ENCODE results near the gene MAGED4B.
"Not testable (repeated sequence)": the region's sequence is repeated elsewhere in the genome, so short reads cannot be mapped to it uniquely, and the experiment has no call there.

MAGED4B gene

GRCh38 chrX:52068666-52069640 is at the start of gene MAGED4B:
MAGED4B (minus strand) TSS chrX:52069183; CDS start chrX:52068172, 1,011 bp downstream.
- DNase-seq: not testable (repeated sequence)

GRCh38 chrX:52118262-52118661 is 49.3 kb upstream of the MAGED4B start:
- DNase-seq: no peak

- no peak for DNase-seq
These were observed 13.6 kb upstream of the MAGED4B start for GRCh38 chrX:52082578-52082977.

GRCh38 chrX:52078131-52078530 is 9.1 kb upstream of the MAGED4B start:
- no peak for DNase-seq

- DNase-seq: not testable (repeated sequence)
These were observed 26.7 kb downstream of the MAGED4B start for GRCh38 chrX:52042288-52042687.

- no peak for DNase-seq
These were observed 34.8 kb downstream of the MAGED4B start for GRCh38 chrX:52034211-52034610.

GRCh38 chrX:52031371-52031770 is 37.6 kb downstream of the MAGED4B start:
- no peak for DNase-seq

GRCh38 chrX:52015794-52016193 is 53.2 kb downstream of the MAGED4B start:
- DNase-seq: no peak

Measured in NK-92 treated with Interleukin-12 subunit alpha and Interleukin-12 subunit beta, amount 100 ng/mL, for 24 hours (cell line).